G401.6 (cell line): ENCODE data around the gene NOP53.
A peak's percentile ranks its signal among the peaks of the same experiment; 100 is the strongest.
"Not testable (repeated sequence)": the region's sequence is repeated elsewhere in the genome, so short reads cannot be mapped to it uniquely, and the experiment has no call there.

Experiments used
- FAIRE-seq: peaks from 2 replicates; lab custom pipeline; 2012; peaks lifted over from hg19 to GRCh38; lab: Jason Lieb, UNC

The NOP53 gene

GRCh38 chr19:47745010-47745901 lies at the start of gene NOP53:
Gene NOP53, plus strand, starts transcription at chr19:47745546. Its CDS starts 14 bp downstream, at chr19:47745560.
- peak; percentile 94 for FAIRE-seq

- no peak for FAIRE-seq
These were observed 48.7 kb upstream of the NOP53 start for GRCh38 chr19:47696635-47697034.

- FAIRE-seq: peak; percentile 92
These were observed 47.3 kb upstream of the NOP53 start for GRCh38 chr19:47697863-47698609.

GRCh38 chr19:47698631-47699359 lies 46.6 kb upstream of the NOP53 start:
- no peak for FAIRE-seq

GRCh38 chr19:47699360-47699917 lies 45.9 kb upstream of the NOP53 start:
- FAIRE-seq: no peak

- no peak for FAIRE-seq
These were observed 44.2 kb upstream of the NOP53 start for GRCh38 chr19:47700934-47701716.

GRCh38 chr19:47701717-47702552 lies 43.4 kb upstream of the NOP53 start:
- no peak for FAIRE-seq

- no peak for FAIRE-seq
These were observed 42.7 kb upstream of the NOP53 start for GRCh38 chr19:47702671-47703070.

GRCh38 chr19:47703301-47703700 lies 42.0 kb upstream of the NOP53 start:
- FAIRE-seq: no peak

- no peak for FAIRE-seq
These were observed 41.3 kb upstream of the NOP53 start for GRCh38 chr19:47704024-47704423.

- FAIRE-seq: no peak
These were observed 40.7 kb upstream of the NOP53 start for GRCh38 chr19:47704656-47705055.

- peak; percentile 88 for FAIRE-seq
These were observed 38.0 kb upstream of the NOP53 start for GRCh38 chr19:47707135-47707925.

- no peak for FAIRE-seq
These were observed 33.6 kb upstream of the NOP53 start for GRCh38 chr19:47711652-47712242.

- FAIRE-seq: no peak
These were observed 32.0 kb upstream of the NOP53 start, which contains the start of gene EHD2 for GRCh38 chr19:47713046-47714021. Gene EHD2, plus strand, starts transcription at chr19:47713422. Its CDS starts 3,191 bp downstream, at chr19:47716613.

- FAIRE-seq: no peak
These were observed 31.0 kb upstream of the NOP53 start for GRCh38 chr19:47714339-47714738.

- not testable (repeated sequence) for FAIRE-seq
These were observed 30.5 kb upstream of the NOP53 start for GRCh38 chr19:47714855-47715254.

- no peak for FAIRE-seq
These were observed 28.9 kb upstream of the NOP53 start for GRCh38 chr19:47716270-47716937.
